Measurements from ENCODE around the gene SMOC2.

DNA sequence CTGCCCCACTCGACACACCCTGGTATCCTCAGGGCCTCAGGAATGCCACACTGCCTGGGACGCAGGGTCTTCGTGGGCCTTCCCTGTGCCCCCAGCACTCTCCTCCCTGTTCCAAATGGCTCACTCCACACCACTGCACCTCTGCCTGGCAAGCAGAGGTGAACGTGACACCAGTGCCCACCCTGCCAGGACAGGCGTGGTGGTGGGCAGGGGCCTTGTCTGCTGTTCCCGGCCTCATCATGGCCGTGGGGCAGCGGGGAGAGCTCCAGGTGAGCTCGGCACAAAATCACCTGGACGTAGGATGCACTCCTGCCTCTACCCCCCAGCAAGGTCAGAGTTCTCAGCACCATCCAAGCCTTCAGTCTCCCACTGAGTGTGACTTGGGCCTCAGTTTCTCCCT, 202.4 kb downstream of the SMOC2 start:
- TF ChIP-seq, protein P1, sequence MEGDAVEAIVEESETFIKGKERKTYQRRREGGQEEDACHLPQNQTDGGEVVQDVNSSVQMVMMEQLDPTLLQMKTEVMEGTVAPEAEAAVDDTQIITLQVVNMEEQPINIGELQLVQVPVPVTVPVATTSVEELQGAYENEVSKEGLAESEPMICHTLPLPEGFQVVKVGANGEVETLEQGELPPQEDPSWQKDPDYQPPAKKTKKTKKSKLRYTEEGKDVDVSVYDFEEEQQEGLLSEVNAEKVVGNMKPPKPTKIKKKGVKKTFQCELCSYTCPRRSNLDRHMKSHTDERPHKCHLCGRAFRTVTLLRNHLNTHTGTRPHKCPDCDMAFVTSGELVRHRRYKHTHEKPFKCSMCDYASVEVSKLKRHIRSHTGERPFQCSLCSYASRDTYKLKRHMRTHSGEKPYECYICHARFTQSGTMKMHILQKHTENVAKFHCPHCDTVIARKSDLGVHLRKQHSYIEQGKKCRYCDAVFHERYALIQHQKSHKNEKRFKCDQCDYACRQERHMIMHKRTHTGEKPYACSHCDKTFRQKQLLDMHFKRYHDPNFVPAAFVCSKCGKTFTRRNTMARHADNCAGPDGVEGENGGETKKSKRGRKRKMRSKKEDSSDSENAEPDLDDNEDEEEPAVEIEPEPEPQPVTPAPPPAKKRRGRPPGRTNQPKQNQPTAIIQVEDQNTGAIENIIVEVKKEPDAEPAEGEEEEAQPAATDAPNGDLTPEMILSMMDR (IDR thresholded peaks at IDR 0.05): no peak
- no peak for TF ChIP-seq POLR2A (IDR thresholded peaks at IDR 0.05)

Data from thyroid gland (tissue), 4 donors.